ENCODE data around the gene GRK5. TPM values are rescaled to one million over a fixed set of nuclear protein-coding genes. Genes with fewer than 3 reads are reported as not detected.

Gene GRK5
- total and polyA plus RNA-seq, 4 donors, result 18.5 to 43.1 (median 40.3) TPM

DNA sequence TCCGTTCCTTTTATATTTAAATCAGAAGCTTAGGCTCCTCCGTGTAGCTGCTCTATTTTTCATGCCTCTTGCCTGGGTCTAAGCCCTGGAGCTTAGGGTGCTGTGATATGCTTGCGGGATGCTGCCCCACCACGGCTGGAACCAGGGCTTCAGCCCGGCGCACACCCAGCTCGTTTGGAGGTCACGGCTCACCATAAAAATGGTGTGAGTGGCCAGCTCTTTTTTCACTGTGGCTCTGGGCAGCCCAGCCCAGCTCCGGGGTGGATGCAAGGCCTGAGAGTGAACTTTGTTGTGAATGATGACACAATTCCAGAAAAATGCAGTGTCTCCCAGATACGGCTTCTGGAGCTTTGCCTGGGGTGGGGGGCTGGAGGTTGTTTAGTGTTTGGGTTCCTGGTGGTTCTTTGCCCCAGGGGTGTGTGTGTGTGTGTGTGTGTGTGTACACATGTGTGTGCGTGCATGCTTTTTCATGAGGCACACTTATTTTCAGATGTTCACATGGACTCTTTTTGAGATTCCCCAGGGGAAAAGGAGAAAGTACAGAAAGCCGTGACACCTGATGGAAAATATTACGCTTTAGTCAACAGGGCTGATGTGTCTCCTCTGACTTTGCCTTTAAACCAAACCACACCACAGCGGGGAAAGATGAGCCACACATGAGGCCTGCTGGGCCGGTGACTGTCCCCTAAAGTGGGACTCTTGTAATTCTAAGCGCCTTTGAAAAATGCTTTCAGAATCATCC lies 46.2 kb downstream of the GRK5 start:
- DNase-seq, result peak; percentile 85 to 91 (median 85)
- H3K27ac ChIP-seq (ENCODE audit: low read depth in 1 of 2, low read length in 1 of 2), result peak overlapping the region; percentile 80 to 84
- no peaks in the 10 kb centered on the region for H3K27me3 ChIP-seq (ENCODE audit: control insufficient read depth in 3 of 3, insufficient read depth in 3 of 3, low read length in 2 of 3)
- TF ChIP-seq, protein P1, sequence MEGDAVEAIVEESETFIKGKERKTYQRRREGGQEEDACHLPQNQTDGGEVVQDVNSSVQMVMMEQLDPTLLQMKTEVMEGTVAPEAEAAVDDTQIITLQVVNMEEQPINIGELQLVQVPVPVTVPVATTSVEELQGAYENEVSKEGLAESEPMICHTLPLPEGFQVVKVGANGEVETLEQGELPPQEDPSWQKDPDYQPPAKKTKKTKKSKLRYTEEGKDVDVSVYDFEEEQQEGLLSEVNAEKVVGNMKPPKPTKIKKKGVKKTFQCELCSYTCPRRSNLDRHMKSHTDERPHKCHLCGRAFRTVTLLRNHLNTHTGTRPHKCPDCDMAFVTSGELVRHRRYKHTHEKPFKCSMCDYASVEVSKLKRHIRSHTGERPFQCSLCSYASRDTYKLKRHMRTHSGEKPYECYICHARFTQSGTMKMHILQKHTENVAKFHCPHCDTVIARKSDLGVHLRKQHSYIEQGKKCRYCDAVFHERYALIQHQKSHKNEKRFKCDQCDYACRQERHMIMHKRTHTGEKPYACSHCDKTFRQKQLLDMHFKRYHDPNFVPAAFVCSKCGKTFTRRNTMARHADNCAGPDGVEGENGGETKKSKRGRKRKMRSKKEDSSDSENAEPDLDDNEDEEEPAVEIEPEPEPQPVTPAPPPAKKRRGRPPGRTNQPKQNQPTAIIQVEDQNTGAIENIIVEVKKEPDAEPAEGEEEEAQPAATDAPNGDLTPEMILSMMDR (IDR thresholded peaks at IDR 0.05; ENCODE audit: control extremely low read depth, extremely low read depth), result no peak
- peaks cover 36 to 53% (median 37%) of the 10 kb centered on the region in 5 donors for H3K4me1 ChIP-seq (ENCODE audit: control insufficient read depth in 5 of 5, insufficient read depth in 5 of 5, low read length in 5 of 5)
- H3K36me3 ChIP-seq (ENCODE audit: control insufficient read depth in 4 of 4, insufficient read depth in 4 of 4, low read length in 4 of 4), result peaks cover 0 to 3% (median 1%) of the 10 kb centered on the region in 4 donors
- ATAC-seq (ENCODE audit: insufficient read depth, low FRiP score), result peak; percentile 65
- H3K4me3 ChIP-seq, result no peak overlapping the region
- no peaks in the 10 kb centered on the region for H3K9me3 ChIP-seq (ENCODE audit: control insufficient read depth in 4 of 4, insufficient read depth in 3 of 4, low read length in 3 of 4)
- whole genome bisulfite sequencing, 2 donors, result 61 to 69% methylated on average over 16 of the region's 16 CpGs
- peak overlapping the region in 1 of 2 donors; percentile 73 for H3K9ac ChIP-seq (ENCODE audit: insufficient read depth in 1 of 2, low read length in 2 of 2)

DNA sequence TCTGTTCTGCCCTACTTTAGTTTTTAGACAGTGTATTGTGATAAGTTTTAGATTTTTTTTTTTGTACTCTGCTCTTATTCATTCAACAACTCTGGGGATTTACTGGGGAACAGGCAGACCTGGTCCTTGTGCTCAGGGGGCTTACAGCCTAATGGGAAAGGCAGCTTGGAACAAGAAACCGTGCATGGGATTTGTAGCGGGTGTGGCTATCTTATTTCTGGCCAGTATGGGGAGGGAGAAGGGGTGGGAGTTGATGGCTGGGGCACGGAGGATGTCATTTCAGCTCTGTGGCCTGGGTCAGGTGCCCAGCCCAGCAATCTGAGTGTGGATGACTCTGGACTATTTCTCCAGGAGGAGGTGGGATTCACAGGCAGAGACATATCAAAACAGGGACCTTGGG lies 47.0 kb downstream of the GRK5 start:
- H3K4me3 ChIP-seq, result no peak overlapping the region
- 64 to 80% methylated on average over 3 of the region's 3 CpGs for WGBS, 2 donors
- no peaks in the 10 kb centered on the region for H3K9me3 ChIP-seq (ENCODE audit: control insufficient read depth in 4 of 4, insufficient read depth in 3 of 4, low read length in 3 of 4)
- DNase-seq, result no peak
- peak overlapping the region; percentile 71 to 84 for H3K27ac ChIP-seq (ENCODE audit: low read depth in 1 of 2, low read length in 1 of 2)
- H3K27me3 ChIP-seq (ENCODE audit: control insufficient read depth in 3 of 3, insufficient read depth in 3 of 3, low read length in 2 of 3), result no peaks in the 10 kb centered on the region
- TF ChIP-seq, protein P1 (IDR thresholded peaks at IDR 0.05; ENCODE audit: control extremely low read depth, extremely low read depth), result no peak
- H3K4me1 ChIP-seq (ENCODE audit: control insufficient read depth in 5 of 5, insufficient read depth in 5 of 5, low read length in 5 of 5), result peaks cover 36 to 51% (median 39%) of the 10 kb centered on the region in 5 donors
- ATAC-seq (ENCODE audit: insufficient read depth, low FRiP score), result no peak
- H3K9ac ChIP-seq (ENCODE audit: insufficient read depth in 1 of 2, low read length in 2 of 2), result peak overlapping the region in 1 of 2 donors; percentile 40
- H3K36me3 ChIP-seq (ENCODE audit: control insufficient read depth in 4 of 4, insufficient read depth in 4 of 4, low read length in 4 of 4), result peaks cover 0 to 3% (median 1%) of the 10 kb centered on the region in 4 donors

- no peaks in the 10 kb centered on the region for H3K9me3 ChIP-seq (ENCODE audit: control insufficient read depth in 4 of 4, insufficient read depth in 3 of 4, low read length in 3 of 4)
- WGBS, 2 donors, result 93 to 94% methylated on average over 8 of the region's 8 CpGs
Observed at GRCh38 chr10:119256030-119256429, 48.7 kb downstream of the GRK5 start.

More at GRCh38 chr10:119256030-119256429, 48.7 kb downstream of the GRK5 start:
- Histone ChIP-seq H3K27ac (ENCODE audit: low read depth in 1 of 2, low read length in 1 of 2) (peak overlapping the region in 1 of 2 donors; percentile 6), H3K36me3 (ENCODE audit: control insufficient read depth in 4 of 4, insufficient read depth in 4 of 4, low read length in 4 of 4) (peaks cover 0 to 3% (median 1%) of the 10 kb centered on the region in 4 donors), H3K4me3 (no peak overlapping the region), H3K27me3 (ENCODE audit: control insufficient read depth in 3 of 3, insufficient read depth in 3 of 3, low read length in 2 of 3) (no peaks in the 10 kb centered on the region), H3K9ac (ENCODE audit: insufficient read depth in 1 of 2, low read length in 2 of 2) (no peak overlapping the region), H3K4me1 (ENCODE audit: control insufficient read depth in 5 of 5, insufficient read depth in 5 of 5, low read length in 5 of 5) (peaks cover 28 to 43% (median 31%) of the 10 kb centered on the region in 5 donors)
- DNase-seq (no peak), ATAC-seq (ENCODE audit: insufficient read depth, low FRiP score) (no peak)
- TF ChIP-seq, protein P1 (IDR thresholded peaks at IDR 0.05; ENCODE audit: control extremely low read depth, extremely low read depth), result no peak

Data from lung (tissue), 12 donors.